Suppressor macrophage (primary cell): ENCODE results near the gene COL8A1.

ENCODE experiments used
- DNase-seq, 4 experiments: peaks; one replicate each; pipeline ENCODE4 v3.0.0-alpha.2; 2020 to 2022

Gene COL8A1

GRCh38 chr3:99640214-99640851 is 1.9 kb downstream of the COL8A1 start:
- DNase-seq = no peak

- no peak for DNase-seq
These were observed 3.1 kb downstream of the COL8A1 start for GRCh38 chr3:99641480-99641879.

- DNase-seq = no peak
These were observed 3.6 kb downstream of the COL8A1 start for GRCh38 chr3:99641982-99642381.

- DNase-seq = no peak
These were observed 5.6 kb downstream of the COL8A1 start for GRCh38 chr3:99644017-99644416.

GRCh38 chr3:99644746-99645145 is 6.4 kb downstream of the COL8A1 start:
- DNase-seq = no peak

GRCh38 chr3:99645277-99646106 is 7.1 kb downstream of the COL8A1 start:
- DNase-seq = peak in 3 of 4 experiments; percentile 2 to 9 (median 8)

GRCh38 chr3:99646107-99646435 is 7.7 kb downstream of the COL8A1 start:
- no peak for DNase-seq

GRCh38 chr3:99647081-99647480 is 8.7 kb downstream of the COL8A1 start:
- no peak for DNase-seq

GRCh38 chr3:99648101-99648500 is 9.7 kb downstream of the COL8A1 start:
- no peak for DNase-seq

GRCh38 chr3:99648516-99648915 is 10.1 kb downstream of the COL8A1 start:
- DNase-seq = no peak

- no peak for DNase-seq
These were observed 13.1 kb downstream of the COL8A1 start for GRCh38 chr3:99651531-99651930.

- DNase-seq = no peak
These were observed 18.2 kb downstream of the COL8A1 start for GRCh38 chr3:99656624-99657023.

GRCh38 chr3:99658274-99658673 is 19.9 kb downstream of the COL8A1 start:
- DNase-seq = no peak

- DNase-seq = peak in 3 of 4 experiments; percentile 1 to 16 (median 5)
These were observed 20.6 kb downstream of the COL8A1 start for GRCh38 chr3:99659032-99659431.

GRCh38 chr3:99659951-99660350 is 21.6 kb downstream of the COL8A1 start:
- no peak for DNase-seq

- DNase-seq = no peak
These were observed 24.6 kb downstream of the COL8A1 start for GRCh38 chr3:99662838-99663570.

- DNase-seq = no peak
These were observed 25.6 kb downstream of the COL8A1 start for GRCh38 chr3:99663977-99664376.

- DNase-seq = no peak
These were observed 26.6 kb downstream of the COL8A1 start for GRCh38 chr3:99665017-99665416.

- DNase-seq = no peak
These were observed 27.8 kb downstream of the COL8A1 start for GRCh38 chr3:99666201-99666600.

GRCh38 chr3:99668044-99668443 is 29.6 kb downstream of the COL8A1 start:
- DNase-seq = no peak

GRCh38 chr3:99669879-99670555 is 31.6 kb downstream of the COL8A1 start:
- DNase-seq = no peak

GRCh38 chr3:99670556-99670950 is 32.2 kb downstream of the COL8A1 start:
- DNase-seq = no peak
